Renal cortical epithelial cell (primary cell): ENCODE measurements around the gene NPLOC4. TPM values are rescaled to one million over a fixed set of nuclear protein-coding genes. Genes with fewer than 3 reads are reported as not detected.
"Not testable (repeated sequence)": the region's sequence is repeated elsewhere in the genome, so short reads cannot be mapped to it uniquely, and the experiment has no call there.

Experiments
- DNase-seq: peaks from one replicate; pipeline ENCODE4 v3.0.0-alpha.2; 2011; ENCODE audit warnings: low read depth
- total RNA-seq: library from RNA; depleted of rRNA; stranded (reverse); fragments of >200 nt; gene quantifications from 2 replicates; pipeline ENCODE4 v1.2.3, GENCODE V29; 2014

NPLOC4 gene
- total RNA-seq, 1 donor from 2014 or later = 84.6 TPM

DNA sequence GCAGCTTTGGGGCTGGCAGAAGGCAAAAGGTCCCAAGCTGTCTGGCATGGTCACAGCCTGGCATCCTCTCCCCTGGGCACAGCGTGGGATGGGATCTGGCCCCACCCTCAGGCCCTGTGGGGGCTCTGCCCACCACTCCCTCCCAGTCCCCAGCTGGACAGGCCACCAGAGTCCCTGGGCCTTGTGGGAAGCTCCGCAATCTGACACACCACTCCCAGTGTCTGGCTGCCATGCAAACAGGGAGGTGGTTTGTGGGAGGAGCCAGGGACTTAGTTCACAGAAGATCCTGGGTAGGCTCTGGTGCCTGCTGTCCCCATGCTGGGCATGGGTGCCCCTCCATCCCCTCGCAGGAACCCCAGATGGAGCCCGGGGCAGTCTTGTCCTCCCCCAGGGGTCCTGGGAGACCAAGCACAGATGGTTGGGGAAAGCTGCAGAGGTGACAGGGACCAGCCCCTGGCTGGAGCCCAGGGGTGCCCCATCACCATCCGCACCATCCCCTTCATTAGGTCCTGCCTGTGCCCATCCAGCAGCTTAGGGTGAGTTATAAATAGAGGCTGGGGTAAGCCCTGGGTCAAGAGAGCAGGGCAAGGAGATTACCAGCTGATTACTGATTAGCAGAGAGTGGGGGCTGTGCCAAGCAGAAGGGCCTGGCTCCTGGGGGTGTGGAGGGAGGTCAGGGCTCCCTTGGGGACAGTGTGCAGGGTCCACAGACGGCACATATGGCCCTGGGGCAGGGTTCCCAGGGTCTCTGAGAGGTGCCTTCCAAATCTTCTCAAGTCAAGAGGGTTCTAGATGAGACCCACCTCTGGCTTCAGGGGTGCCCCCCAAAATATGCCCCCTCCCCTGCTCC is 102.5 kb downstream of the NPLOC4 start:
- DNase-seq = no peak

DNA sequence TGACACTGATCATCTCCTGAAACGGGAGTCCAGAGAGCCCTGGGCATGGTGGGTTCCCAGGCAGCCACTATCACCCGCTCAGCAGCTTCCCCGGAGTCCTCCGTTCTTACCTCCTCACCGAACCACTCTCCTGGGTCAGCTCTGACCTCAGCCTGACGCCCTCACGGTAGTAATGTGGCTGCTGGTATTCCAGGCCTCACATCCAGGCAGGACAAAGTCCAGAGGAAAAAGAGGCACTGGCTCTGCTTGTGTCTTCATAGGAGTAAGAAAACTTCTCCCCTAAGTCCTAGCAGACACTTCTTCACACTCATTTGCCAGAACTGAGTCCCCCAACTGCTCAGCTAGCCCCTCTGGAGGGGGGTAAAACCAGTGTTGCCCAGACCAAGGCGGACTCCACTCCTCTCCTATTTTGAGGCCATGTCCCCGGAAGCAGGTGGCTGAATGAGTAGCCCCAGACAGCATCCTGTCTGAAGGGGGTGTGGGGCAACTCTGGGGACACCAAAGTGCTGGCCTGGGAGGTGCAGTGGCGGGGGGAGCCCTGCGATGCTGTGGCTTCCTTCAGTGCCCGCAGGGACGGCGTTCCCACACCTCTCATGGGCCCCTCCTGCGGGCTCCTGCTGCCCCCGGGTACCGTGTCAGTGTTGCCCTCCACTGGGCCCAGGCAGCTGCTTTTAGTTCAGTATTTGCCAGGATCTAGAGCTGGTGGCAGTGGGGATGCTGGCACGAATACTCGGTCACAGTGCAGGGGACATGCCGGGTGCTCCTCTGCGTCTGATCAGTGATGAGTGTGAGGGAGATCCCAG is 103.4 kb downstream of the NPLOC4 start:
- no peak for DNase-seq

DNA sequence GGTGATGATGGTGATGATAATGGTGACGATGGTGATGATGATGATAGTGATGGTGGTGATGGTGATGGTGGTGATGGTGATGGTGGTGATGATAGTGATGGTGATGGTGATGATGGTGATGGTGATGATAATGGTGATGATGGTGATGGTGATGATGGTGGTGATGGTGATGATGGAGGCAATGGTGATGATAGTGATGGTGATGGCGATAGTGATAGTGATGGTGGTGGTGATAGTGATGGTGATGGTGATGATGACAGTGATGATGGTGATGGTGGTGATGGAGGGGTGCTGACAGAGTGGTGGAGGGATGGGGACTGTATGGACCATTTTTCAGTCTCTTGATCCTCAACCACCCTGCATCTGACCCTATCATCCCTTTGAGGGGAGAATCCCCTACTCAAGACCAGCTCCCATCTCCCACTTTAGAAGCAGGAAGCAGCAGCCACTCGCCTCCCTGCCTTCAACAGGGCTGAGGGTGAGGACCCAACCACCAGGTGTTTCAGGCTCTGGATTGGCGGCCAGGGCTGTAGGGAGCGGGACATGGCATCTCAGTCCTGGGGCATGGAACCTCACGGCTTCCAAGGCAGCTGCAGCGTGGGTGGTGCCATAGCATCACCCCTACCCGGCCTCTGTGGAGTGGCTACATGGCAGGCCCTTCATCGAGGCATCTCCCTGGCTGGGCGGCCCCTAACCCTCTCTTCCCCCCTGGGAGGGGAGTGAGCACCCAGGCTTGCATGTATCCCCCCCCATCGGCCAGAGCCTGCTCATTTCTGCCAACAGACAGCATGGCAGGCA is 104.2 kb downstream of the NPLOC4 start:
- no peak for DNase-seq

DNA sequence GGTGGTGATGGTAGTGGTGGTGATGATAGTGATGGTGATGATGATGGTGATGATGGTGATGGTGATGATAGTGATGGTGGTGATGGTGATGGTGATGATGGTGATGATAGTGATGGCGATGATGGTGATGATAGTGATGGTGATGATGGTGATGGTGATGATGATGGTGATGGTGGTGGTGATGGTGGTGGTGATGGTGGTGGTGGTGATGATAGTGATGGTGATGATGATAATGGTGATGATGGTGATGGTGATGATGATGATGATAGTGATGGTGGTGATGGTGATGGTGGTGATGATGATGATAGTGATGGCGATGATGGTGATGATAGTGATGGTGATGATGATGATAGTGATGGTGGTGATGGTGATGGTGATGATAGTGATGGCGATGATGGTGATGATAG is 104.9 kb downstream of the NPLOC4 start:
- DNase-seq = not testable (repeated sequence)

DNA sequence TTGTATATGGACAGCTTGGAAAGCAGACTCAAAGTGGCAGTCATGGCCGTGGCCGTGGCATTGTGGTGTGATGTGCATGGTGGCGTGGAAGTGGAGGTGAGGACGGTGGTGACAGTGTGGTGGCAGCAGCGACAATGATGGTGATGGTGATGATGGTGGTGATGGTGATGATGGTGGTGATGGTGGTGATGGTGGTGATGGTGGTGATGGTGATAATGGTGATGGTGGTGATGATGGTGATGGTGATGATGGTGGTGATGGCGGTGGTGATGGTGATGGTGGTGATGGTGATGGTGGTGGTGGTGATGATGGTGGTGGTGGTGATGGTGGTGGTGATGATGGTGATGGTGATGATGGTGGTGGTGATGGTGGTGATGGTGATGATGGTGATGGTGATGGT is 105.9 kb downstream of the NPLOC4 start:
- DNase-seq = not testable (repeated sequence)

DNA sequence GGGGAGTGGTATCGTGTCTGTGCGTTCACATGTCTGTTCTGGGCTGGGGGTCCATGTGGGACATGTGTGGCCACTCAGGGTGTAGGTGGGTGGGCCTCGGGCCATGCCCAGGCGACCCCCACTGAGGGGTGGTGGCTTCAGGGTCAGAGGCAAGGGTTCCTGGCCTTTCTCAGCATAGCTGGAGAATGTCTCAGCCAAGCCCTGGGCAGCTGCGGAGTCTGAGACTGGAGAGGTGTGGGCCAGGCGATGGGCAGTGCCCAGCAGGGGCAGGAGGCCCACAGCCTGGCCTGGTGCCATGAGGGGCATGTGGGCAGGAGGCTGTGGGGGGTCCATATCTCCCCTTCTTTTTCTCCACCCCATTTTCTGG is 107.5 kb downstream of the NPLOC4 start:
- no peak for DNase-seq

DNA sequence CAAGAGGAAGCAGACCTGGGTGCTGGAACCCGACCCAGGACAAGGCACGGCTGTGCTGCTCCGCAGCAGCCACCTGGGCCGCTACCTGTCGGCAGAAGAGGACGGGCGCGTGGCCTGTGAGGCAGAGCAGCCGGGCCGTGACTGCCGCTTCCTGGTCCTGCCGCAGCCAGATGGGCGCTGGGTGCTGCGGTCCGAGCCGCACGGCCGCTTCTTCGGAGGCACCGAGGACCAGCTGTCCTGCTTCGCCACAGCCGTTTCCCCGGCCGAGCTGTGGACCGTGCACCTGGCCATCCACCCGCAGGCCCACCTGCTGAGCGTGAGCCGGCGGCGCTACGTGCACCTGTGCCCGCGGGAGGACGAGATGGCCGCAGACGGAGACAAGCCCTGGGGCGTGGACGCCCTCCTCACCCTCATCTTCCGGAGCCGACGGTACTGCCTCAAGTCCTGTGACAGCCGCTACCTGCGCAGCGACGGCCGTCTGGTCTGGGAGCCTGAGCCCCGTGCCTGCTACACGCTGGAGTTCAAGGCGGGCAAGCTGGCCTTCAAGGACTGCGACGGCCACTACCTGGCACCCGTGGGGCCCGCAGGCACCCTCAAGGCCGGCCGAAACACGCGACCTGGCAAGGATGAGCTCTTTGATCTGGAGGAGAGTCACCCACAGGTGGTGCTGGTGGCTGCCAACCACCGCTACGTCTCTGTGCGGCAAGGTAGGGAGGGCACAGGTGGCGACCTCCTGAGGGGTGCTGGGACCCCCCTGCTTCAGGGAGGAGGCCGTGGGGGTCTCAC is 108.1 kb downstream of the NPLOC4 start:
- DNase-seq = no peak

DNA sequence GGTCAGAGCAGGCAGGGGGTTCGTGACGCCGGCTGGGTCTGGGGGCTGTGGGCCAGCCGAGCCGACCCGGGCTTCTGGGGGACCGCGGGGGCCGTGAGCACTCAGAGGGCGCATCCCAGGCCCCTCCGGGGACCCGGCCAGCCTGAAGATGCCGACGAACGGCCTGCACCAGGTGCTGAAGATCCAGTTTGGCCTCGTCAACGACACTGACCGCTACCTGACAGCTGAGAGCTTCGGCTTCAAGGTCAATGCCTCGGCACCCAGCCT is 108.6 kb downstream of the NPLOC4 start:
- no peak for DNase-seq

DNA sequence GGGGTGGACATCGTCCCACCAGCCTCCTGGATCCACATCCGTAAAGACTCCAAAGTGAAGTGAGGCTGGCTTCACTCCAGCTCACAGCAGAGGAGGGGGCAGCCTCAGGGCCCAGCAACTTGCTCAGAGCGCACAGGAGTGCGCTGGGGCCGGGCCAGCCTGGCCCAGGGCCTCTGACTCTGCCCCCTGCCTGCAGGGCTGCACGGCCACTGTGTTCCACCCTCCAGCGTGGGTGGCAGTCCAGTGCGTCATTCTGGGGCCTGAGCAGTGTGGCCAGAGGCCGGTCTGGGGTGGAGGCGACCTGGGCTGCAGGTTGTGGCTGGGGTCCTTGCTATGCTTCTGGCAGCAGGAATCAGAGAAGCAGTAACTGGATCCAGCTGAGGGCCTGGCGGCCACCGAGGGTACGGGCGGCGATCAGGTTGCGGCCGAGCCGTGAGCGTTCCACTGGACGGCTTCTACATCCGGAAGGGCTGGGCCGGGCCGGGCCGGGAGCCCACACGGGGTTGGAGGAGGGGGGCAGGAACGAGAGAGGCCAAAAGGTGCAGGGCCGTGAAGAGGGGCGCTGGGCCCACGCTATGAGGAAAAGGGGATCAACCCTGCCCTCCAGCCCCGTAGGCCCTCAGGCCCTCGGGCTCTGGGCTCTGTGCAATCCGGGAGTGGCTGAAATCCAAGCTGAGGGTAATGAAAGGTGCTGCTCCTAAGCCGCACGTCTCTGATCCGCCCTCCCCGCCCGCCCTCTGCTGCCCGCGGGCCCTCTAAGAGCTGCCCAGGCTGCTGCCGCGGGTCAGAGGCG is 109.1 kb downstream of the NPLOC4 start, which contains the start of gene FSCN2:
Gene FSCN2 (plus strand): TSS at position 787 of the 793 bp plus-strand sequence. CDS start 155 bp downstream, outside the sequence.
- DNase-seq = no peak

DNA sequence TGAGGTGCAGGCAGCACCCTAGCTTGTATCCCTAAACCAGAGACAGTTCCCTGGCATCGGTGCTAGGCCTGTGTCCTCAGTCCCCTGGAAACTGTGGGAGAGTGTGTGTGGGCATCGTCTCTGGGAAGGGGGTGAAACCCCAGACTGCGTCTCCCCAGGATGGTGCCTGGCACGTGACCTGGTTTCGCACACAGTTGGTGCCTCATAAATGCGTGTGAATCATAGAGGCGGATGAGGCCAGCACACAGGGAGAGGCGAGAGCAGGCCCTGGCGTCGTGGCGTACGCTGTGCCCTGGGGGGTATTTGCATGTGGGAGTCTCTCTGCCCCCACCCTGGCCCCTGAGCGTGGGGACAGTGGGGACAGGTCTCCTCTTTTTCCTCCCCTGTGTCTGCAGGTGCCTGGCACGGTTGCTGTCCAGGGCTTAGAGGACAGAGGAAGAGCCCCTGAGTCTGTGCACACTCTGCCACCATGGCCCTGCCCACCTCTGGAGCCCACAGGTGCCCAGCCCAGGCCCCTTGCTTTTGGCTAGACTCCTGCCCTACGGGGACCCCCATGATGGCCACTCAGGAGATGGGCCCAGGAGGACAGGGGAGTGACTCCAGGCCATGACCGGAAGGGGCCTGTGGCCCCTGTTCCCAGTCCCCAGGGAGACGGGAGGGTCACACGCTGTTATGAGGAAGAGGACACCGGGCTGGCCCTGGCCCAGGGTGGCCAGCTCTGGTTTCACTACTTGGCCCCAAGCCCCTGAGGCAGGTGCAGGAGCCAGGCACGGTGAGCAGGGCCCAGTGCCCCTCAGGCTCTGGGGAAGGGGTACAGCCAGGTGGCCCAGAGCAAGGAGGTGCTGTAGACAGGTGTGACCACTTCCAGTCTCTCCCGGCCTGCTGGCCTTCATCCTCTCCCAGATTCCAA is 110.0 kb downstream of the NPLOC4 start:
- DNase-seq = no peak

DNA sequence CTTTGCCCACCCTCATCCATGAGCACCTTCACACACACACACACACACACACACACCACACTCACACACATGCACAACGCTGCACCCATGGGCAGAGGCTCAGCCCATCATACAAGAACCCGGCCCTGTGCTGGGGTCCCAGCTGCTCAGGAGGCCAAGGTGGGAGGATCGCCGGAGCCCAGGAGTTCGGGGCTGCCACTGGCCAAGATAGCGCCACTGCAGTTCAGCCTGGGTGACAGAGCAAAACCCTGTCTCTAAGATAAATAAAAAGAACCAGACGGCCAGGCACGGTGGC is 112.1 kb downstream of the NPLOC4 start:
- no peak for DNase-seq

DNA sequence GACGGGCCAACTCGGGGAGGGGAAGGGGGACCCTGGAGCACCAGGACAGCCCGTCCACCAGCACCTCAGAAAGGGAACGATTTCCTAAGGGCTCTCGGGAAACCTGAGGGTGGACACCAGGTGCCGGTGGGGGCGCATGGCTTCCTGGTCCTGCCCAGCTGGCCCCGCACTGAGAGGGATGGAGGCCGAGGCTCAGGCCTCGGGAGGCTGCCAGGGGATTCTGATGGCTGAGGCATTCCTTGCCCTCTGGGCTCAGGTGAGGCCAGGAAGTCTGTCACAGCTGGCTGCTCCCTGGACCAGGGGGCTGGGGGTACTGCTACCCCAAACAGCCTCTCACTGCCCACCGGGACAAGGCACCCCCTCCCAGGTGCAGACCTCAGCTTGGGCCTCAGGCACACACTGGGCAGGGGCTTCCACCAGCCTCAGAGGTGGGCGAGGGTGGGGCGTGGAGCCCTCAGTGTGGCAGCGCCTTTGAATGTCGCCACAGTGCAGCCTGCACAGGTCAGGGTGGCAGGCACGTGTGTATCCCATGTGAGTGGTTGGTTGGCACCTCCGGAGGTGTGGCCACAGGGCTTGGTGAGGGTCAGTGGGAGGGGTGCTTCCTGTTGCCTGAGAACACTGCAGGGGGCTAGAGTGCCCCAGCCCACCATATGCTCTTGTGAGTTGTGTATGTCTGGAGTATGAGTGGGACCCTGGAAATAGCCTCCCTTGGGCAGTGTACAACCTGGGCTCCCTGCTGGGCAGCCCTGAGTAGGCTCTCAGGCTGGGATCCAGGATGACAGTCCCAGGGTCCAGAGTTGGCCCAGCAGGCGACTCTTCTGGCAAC is 112.7 kb downstream of the NPLOC4 start:
- DNase-seq = no peak

DNA sequence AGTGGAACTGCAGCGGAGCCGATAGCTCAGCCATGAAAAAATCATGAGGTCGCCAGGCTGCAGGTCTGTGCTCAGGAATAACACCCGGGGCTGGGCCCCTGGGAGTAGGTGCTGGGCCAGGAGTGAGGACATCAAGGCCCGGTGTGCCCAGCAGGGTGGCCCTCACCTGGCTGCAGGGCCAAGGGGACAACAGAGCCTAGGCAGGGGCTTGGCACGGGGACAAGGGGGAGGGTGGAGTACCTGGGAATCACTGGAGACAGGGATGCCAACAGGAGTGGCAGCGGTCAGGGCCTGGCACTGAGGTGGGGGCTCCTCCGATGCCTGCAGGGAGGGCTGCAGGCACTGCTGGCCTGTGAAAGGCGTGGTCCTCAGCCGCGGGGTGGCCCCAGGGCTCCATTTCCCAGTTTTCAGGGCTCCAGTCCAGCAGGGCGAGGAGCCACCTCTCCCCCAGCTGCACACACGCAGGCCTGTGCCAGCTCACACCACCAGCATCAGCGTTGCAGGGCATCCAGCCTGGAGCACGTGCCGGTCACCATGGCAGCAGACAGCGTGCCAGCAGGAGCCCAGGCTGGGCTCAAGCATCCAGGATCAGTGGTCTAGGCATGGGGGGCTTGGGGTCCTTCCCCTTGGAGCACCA is 113.4 kb downstream of the NPLOC4 start:
- no peak for DNase-seq

DNA sequence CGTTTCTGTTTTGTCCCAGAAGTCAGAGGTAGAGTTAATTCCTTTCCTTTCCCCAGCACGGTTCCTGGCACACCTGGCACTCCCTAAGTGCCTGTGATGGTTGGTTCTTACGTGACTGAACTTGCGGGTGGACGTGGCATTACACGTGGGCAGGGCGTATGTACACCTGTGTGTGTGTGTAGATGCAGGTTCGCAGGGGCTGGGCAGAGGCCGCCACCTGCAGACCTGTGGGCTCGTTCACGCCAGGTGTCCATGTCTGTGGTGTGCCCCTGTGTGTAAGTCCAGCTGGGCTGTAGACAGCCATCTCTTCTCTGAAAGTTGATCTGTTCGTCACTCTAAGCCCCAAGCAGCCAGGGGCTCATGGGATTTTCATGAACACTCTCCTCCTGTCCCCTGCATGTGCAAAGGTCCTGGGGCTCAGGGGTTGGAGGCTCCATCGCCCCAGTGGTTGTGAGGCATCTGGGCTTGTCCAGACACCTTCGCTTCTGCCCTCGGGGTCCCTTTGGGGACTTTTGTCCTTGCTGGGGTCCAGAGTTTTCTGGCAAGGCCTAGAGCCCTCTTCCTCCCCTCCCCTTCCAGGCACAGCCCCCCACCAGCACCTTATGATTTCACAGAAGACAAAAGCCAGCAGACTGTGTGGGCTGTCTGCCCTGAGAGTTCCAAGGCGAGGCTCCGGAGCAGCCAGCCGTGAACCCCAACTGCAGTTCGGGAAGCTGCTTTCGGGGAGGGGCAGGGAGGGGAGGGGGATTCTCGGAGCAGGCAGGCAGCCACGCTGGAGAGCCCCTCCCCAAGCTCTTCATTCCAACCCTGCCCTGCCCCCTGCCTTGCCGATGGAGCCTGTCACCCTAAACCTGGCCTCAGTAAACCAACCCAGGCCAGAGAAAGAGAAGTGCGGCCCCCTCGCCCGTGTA is 114.2 kb downstream of the NPLOC4 start:
- DNase-seq = peak; percentile 52

DNA sequence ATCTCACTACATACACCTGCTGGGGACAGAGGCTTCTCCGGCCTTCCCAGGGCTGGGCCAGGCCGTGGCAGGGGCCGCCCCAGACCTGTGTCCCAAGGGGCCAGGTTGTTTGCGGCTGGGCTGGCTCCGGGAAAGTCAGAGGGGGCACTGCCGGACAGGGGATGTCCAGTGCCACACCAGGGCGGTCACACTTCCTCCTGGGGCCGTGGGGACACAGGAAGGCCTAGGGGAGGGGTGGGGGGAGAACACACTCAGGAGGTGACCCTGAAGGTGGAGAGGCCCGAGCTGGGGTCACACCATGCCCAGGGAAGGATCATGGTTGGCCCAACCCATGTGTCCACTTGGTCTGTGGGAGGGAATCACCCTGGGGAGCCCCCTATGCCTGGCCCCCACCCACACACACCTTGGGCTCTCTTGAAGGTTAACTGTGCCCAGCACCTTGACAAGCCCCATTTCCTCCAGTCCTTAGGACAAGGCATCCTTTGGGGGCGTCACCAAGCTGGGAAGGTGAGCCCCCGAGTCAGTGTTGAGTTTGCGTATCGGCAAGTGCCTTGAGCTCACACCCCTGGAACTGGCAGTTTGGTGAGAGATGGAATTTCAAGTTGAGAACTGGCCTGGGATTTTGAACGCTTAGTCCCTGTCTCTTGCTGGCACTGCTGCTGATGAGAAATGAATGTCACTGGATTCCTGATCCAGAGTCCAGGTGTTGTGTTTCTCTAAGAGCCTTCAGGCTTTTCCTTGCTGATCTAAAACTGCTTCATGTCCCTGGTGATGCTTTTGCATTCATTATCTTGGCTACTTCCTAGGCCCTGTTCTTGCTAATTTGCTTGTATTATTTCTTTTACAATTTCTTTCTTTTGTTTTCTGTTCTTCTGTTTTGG is 116.7 kb downstream of the NPLOC4 start:
- DNase-seq = no peak

DNA sequence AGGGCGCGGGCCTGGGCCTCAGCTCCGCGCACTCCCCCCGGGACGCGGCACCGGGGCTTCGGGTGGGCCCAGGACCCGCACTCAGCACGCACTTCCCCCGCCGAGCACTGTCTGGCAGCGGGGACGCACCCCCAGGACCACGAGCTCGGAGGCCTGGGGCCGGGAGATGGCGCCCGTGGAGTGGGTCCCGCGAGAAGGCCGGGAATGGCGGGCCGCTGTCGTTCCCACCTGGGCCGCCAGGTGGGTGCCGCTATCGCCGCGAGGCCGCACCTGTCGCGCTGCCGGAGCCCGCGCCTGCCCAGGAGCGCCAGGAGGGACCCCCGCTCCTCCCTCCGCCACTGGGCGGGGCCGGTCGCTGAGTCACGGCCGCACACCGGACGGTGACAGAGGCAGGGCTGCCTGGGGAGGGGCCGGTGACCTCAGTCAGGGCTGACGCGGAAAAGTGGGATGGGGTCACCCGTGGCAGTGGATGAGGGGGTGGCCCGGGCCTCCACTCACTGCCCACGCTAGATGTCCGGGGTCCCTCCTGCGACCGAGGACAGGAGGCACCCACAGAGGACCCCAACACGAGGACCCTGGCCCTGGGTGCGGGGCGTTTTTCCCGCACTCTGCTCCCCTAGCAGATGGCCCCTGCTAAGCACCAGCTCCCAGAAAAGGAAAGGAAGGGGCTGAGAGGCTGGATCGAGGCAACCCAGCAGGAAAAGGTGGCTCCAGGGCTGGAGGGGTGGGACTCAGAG is 117.5 kb downstream of the NPLOC4 start:
- DNase-seq = no peak
